ENCODE data around the gene SLC44A3.
"Not testable (repeated sequence)": the region's sequence is repeated elsewhere in the genome, so short reads cannot be mapped to it uniquely, and the experiment has no call there.

SLC44A3 gene

GRCh38 chr1:94836891-94837290 lies 16.7 kb downstream of the SLC44A3 start:
- no peak for DNase-seq (ENCODE audit: low spot score)

GRCh38 chr1:94840381-94840780 lies 20.2 kb downstream of the SLC44A3 start:
- DNase-seq (ENCODE audit: low spot score): not testable (repeated sequence)

GRCh38 chr1:94840808-94841207 lies 20.7 kb downstream of the SLC44A3 start:
- DNase-seq (ENCODE audit: low spot score): no peak

GRCh38 chr1:94843430-94843829 lies 23.3 kb downstream of the SLC44A3 start:
- DNase-seq (ENCODE audit: low spot score): no peak

GRCh38 chr1:94843846-94844245 lies 23.7 kb downstream of the SLC44A3 start:
- DNase-seq (ENCODE audit: low spot score): no peak

GRCh38 chr1:94846308-94846707 lies 26.2 kb downstream of the SLC44A3 start:
- DNase-seq (ENCODE audit: low spot score): no peak

GRCh38 chr1:94851571-94851970 lies 31.4 kb downstream of the SLC44A3 start:
- no peak for DNase-seq (ENCODE audit: low spot score)

GRCh38 chr1:94852788-94853187 lies 32.6 kb downstream of the SLC44A3 start:
- no peak for DNase-seq (ENCODE audit: low spot score)

- peak; percentile 94 for DNase-seq (ENCODE audit: low spot score)
These were observed 34.5 kb downstream of the SLC44A3 start for GRCh38 chr1:94854458-94855306.

- no peak for DNase-seq (ENCODE audit: low spot score)
These were observed 35.1 kb downstream of the SLC44A3 start for GRCh38 chr1:94855307-94855700.

GRCh38 chr1:94856004-94856403 lies 35.8 kb downstream of the SLC44A3 start:
- DNase-seq (ENCODE audit: low spot score): no peak

GRCh38 chr1:94856868-94857267 lies 36.7 kb downstream of the SLC44A3 start:
- DNase-seq (ENCODE audit: low spot score): no peak

GRCh38 chr1:94858276-94858675 lies 38.1 kb downstream of the SLC44A3 start:
- no peak for DNase-seq (ENCODE audit: low spot score)

- DNase-seq (ENCODE audit: low spot score): no peak
These were observed 39.0 kb downstream of the SLC44A3 start for GRCh38 chr1:94859174-94859573.

- no peak for DNase-seq (ENCODE audit: low spot score)
These were observed 42.6 kb downstream of the SLC44A3 start for GRCh38 chr1:94862718-94863117.

- peak; percentile 49 for DNase-seq (ENCODE audit: low spot score)
These were observed 43.2 kb downstream of the SLC44A3 start for GRCh38 chr1:94863297-94863911.

GRCh38 chr1:94863919-94864318 lies 43.8 kb downstream of the SLC44A3 start:
- peak; percentile 77 for DNase-seq (ENCODE audit: low spot score)

GRCh38 chr1:94864821-94865220 lies 44.7 kb downstream of the SLC44A3 start:
- DNase-seq (ENCODE audit: low spot score): no peak

GRCh38 chr1:94865360-94865759 lies 45.2 kb downstream of the SLC44A3 start:
- DNase-seq (ENCODE audit: low spot score): peak; percentile 56

- no peak for DNase-seq (ENCODE audit: low spot score)
These were observed 46.1 kb downstream of the SLC44A3 start for GRCh38 chr1:94866164-94866807.

GRCh38 chr1:94871031-94871430 lies 50.9 kb downstream of the SLC44A3 start:
- DNase-seq (ENCODE audit: low spot score): no peak

GRCh38 chr1:94872771-94873495 lies 52.8 kb downstream of the SLC44A3 start:
- DNase-seq (ENCODE audit: low spot score): no peak
